ENCODE results near the gene EBI3.

GRCh38 chr19:4227771-4228170, 1.6 kb upstream of the EBI3 start:
- TF ChIP-seq POLR2A (IDR thresholded peaks at IDR 0.05) (no peak), CTCF (IDR thresholded peaks at IDR 0.05) (no peak)

Data from heart left ventricle (tissue), 13 donors.